ENCODE measurements around the gene TTC39C.

GRCh38 chr18:24142376-24142775 lies 127.8 kb downstream of the TTC39C start:
- no peak for TF ChIP-seq NANOG (IDR thresholded peaks at IDR 0.05; ENCODE audit: borderline replicate concordance)
- no peak for TF ChIP-seq CTCF (conservative IDR thresholded peaks at IDR 0.05; ENCODE audit: low read depth in 2 of 2)
- TF ChIP-seq EZH2 (IDR thresholded peaks at IDR 0.05; ENCODE audit: low read depth, unreplicated experiment) = no peak
- no peak for TF ChIP-seq JUNB (IDR thresholded peaks at IDR 0.05; ENCODE audit: unreplicated experiment)
- no peak for TF ChIP-seq ZNF462 (CRISPR knock-in tag; IDR thresholded peaks at IDR 0.05)
- TF ChIP-seq POLR2AphosphoS5 (IDR thresholded peaks at IDR 0.05; ENCODE audit: low read depth) = no peak
- TF ChIP-seq CREB1 (CRISPR knock-in tag; IDR thresholded peaks at IDR 0.05; ENCODE audit: low read depth) = no peak
- no peak for TF ChIP-seq EZH2phosphoT487 (IDR thresholded peaks at IDR 0.05; ENCODE audit: unreplicated experiment)

All from GM23338 (cell line).